GM19397 (cell line): ENCODE measurements around the gene TAF4.

ENCODE experiments used
- ATAC-seq: cut with Tn5 transposase; IDR thresholded peaks from one replicate; pipeline ENCODE4 v1.9.1; 2021; ENCODE audit warnings: mild to moderate bottlenecking, moderate library complexity; ENCODE audit not compliant: unreplicated experiment

The TAF4 gene

GRCh38 chr20:62025394-62025793, 40.3 kb downstream of the TAF4 start:
- ATAC-seq = no peak

GRCh38 chr20:62023935-62024334, 41.7 kb downstream of the TAF4 start:
- ATAC-seq = no peak

- no peak for ATAC-seq
Observed at GRCh38 chr20:62022575-62023139, 43.0 kb downstream of the TAF4 start.

- ATAC-seq = no peak
Observed at GRCh38 chr20:62021793-62022385, 43.8 kb downstream of the TAF4 start.

- ATAC-seq = no peak
Observed at GRCh38 chr20:62020935-62021701, 44.6 kb downstream of the TAF4 start.

- no peak for ATAC-seq
Observed at GRCh38 chr20:62019881-62020492, 45.7 kb downstream of the TAF4 start.

- ATAC-seq = no peak
Observed at GRCh38 chr20:62019144-62019805, 46.4 kb downstream of the TAF4 start.

- ATAC-seq = no peak
Observed at GRCh38 chr20:62018437-62019143, 47.1 kb downstream of the TAF4 start.

GRCh38 chr20:62015540-62016288, 50.0 kb downstream of the TAF4 start:
- no peak for ATAC-seq

- ATAC-seq = no peak
Observed at GRCh38 chr20:62014889-62015537, 50.7 kb downstream of the TAF4 start.

- no peak for ATAC-seq
Observed at GRCh38 chr20:62014488-62014775, 51.2 kb downstream of the TAF4 start.

GRCh38 chr20:62012631-62013030, 53.0 kb downstream of the TAF4 start:
- ATAC-seq = no peak

GRCh38 chr20:62011938-62012534, 53.6 kb downstream of the TAF4 start:
- no peak for ATAC-seq

GRCh38 chr20:62011403-62011790, 54.3 kb downstream of the TAF4 start:
- no peak for ATAC-seq

GRCh38 chr20:62010551-62011402, 54.9 kb downstream of the TAF4 start:
- ATAC-seq = no peak

GRCh38 chr20:62009869-62010445, 55.7 kb downstream of the TAF4 start:
- ATAC-seq = no peak

GRCh38 chr20:62009322-62009721, 56.4 kb downstream of the TAF4 start:
- no peak for ATAC-seq

- no peak for ATAC-seq
Observed at GRCh38 chr20:62008643-62009183, 57.0 kb downstream of the TAF4 start.
